Gastroesophageal sphincter (tissue), 3 donors: ENCODE data around the gene SMURF1.

Experiments
- CTCF ChIP-seq, 4 experiments: fragments of 200-600 bp in 2 of 4; fragments of 450-650 bp in 2 of 4; sonication (generic) in 1 of 4; IDR thresholded peaks; one replicate each; pipeline ENCODE4 v1.5.1; 2017 to 2019; ENCODE audit warnings: antibody characterized with exemption in 4 of 4, mild to moderate bottlenecking in 2 of 4, moderate library complexity in 2 of 4
- EP300 ChIP-seq: sonication (generic); formaldehyde crosslinking; IDR thresholded peaks from one replicate; pipeline ENCODE4 v1.6.1; 2017; ENCODE audit warnings: antibody characterized with exemption, mild to moderate bottlenecking
- POLR2AphosphoS5 ChIP-seq: sonication (generic); formaldehyde crosslinking; IDR thresholded peaks from one replicate; pipeline ENCODE4 v1.6.1; 2017; ENCODE audit warnings: antibody characterized with exemption

GRCh38 chr7:99028261-99028973 lies 115.5 kb downstream of the SMURF1 start:
- TF ChIP-seq CTCF (IDR thresholded peaks at IDR 0.05) (no peak), POLR2AphosphoS5 (no peak), EP300 (no peak)
